ENCODE results near the gene ZSWIM1. TPM values are rescaled to one million over a fixed set of nuclear protein-coding genes. Genes with fewer than 3 reads are reported as not detected.

ZSWIM1 gene
- total RNA-seq, 1 experiment from 2014 or later = 13.2 TPM

GRCh38 chr20:45894797-45895196 is 13.8 kb downstream of the ZSWIM1 start:
- intact Hi-C loops (cut with micrococcal nuclease; ENCODE audit: unreplicated experiment) = loop anchor here (10.0 kb wide), 1 partner anchor 70 kb away; no protein-coding TSS in a partner anchor
- Histone ChIP-seq H3K9me3 (ENCODE audit: low read depth, low read length, poor library complexity, severe bottlenecking) (no peaks in the 10 kb centered on the region), H3K27ac (ENCODE audit: low read depth, low read length, poor library complexity, severe bottlenecking) (no peak overlapping the region), H3K4me1 (ENCODE audit: insufficient read depth, low read length, poor library complexity, severe bottlenecking) (peaks cover 8% of the 10 kb centered on the region), H3K36me3 (ENCODE audit: insufficient read depth, low read length, poor library complexity, severe bottlenecking) (peaks cover 26% of the 10 kb centered on the region), H3K27me3 (replicated peaks; ENCODE audit: insufficient read depth, low read depth, low read length, poor library complexity) (no peaks in the 10 kb centered on the region), H3K4me3 (ENCODE audit: low read depth, low read length, poor library complexity, severe bottlenecking) (no peak overlapping the region)
- no peak for DNase-seq (ENCODE audit: low spot score)
- ChIA-PET CTCF (no interaction called here), POLR2A (ENCODE audit: low non-redundant PET) (no interaction called here)
- TF ChIP-seq CTCF (conservative IDR thresholded peaks at IDR 0.05; ENCODE audit: low read depth, low read length) = no peak
- no peak for TF ChIP-seq EZH2 (IDR thresholded peaks at IDR 0.05; ENCODE audit: borderline replicate concordance, low read depth, low read length, poor library complexity, severe bottlenecking)
- BruUV-seq (replicated peaks) = no TSS peak

- no peak for DNase-seq (ENCODE audit: low spot score)
- intact Hi-C loops (cut with micrococcal nuclease; ENCODE audit: unreplicated experiment) = loop anchor here (10.0 kb wide), 1 partner anchor 68 kb away; no protein-coding TSS in a partner anchor
- H3K9me3 ChIP-seq (ENCODE audit: low read depth, low read length, poor library complexity, severe bottlenecking) = no peaks in the 10 kb centered on the region
- H3K27me3 ChIP-seq (replicated peaks; ENCODE audit: insufficient read depth, low read depth, low read length, poor library complexity) = no peaks in the 10 kb centered on the region
- no TSS peak for BruUV-seq (replicated peaks)
- POLR2A ChIA-PET (ENCODE audit: low non-redundant PET) = no interaction called here
- TF ChIP-seq CTCF (conservative IDR thresholded peaks at IDR 0.05; ENCODE audit: low read depth, low read length) = no peak
- TF ChIP-seq EZH2 (IDR thresholded peaks at IDR 0.05; ENCODE audit: borderline replicate concordance, low read depth, low read length, poor library complexity, severe bottlenecking) = no peak
- H3K27ac ChIP-seq (ENCODE audit: low read depth, low read length, poor library complexity, severe bottlenecking) = no peak overlapping the region
- CTCF ChIA-PET = no interaction called here
- peaks cover 7% of the 10 kb centered on the region for H3K4me1 ChIP-seq (ENCODE audit: insufficient read depth, low read length, poor library complexity, severe bottlenecking)
- peaks cover 33% of the 10 kb centered on the region for H3K36me3 ChIP-seq (ENCODE audit: insufficient read depth, low read length, poor library complexity, severe bottlenecking)
- H3K4me3 ChIP-seq (ENCODE audit: low read depth, low read length, poor library complexity, severe bottlenecking) = no peak overlapping the region
Measured at GRCh38 chr20:45896641-45897161, 15.7 kb downstream of the ZSWIM1 start.

- no peak for DNase-seq (ENCODE audit: low spot score)
- ChIA-PET POLR2A (ENCODE audit: low non-redundant PET) (no interaction called here), CTCF (no interaction called here)
- Histone ChIP-seq H3K27ac (ENCODE audit: low read depth, low read length, poor library complexity, severe bottlenecking) (no peak overlapping the region), H3K4me3 (ENCODE audit: low read depth, low read length, poor library complexity, severe bottlenecking) (no peak overlapping the region), H3K9me3 (ENCODE audit: low read depth, low read length, poor library complexity, severe bottlenecking) (no peaks in the 10 kb centered on the region), H3K4me1 (ENCODE audit: insufficient read depth, low read length, poor library complexity, severe bottlenecking) (peaks cover 1% of the 10 kb centered on the region), H3K27me3 (replicated peaks; ENCODE audit: insufficient read depth, low read depth, low read length, poor library complexity) (no peaks in the 10 kb centered on the region), H3K36me3 (ENCODE audit: insufficient read depth, low read length, poor library complexity, severe bottlenecking) (peaks cover 38% of the 10 kb centered on the region)
- intact Hi-C loops (cut with micrococcal nuclease; ENCODE audit: unreplicated experiment) = loop anchor here (10.0 kb wide), 1 partner anchor 68 kb away; no protein-coding TSS in a partner anchor
- BruUV-seq (replicated peaks) = no TSS peak
- TF ChIP-seq CTCF (conservative IDR thresholded peaks at IDR 0.05; ENCODE audit: low read depth, low read length) = no peak
- TF ChIP-seq EZH2 (IDR thresholded peaks at IDR 0.05; ENCODE audit: borderline replicate concordance, low read depth, low read length, poor library complexity, severe bottlenecking) = no peak
Measured at GRCh38 chr20:45897289-45897688, 16.3 kb downstream of the ZSWIM1 start.

Measured in A673 (cell line).